Activated T-cell treated with anti-CD3 and anti-CD28 coated beads, Interleukin-2, amount 50 U/mL, for 4 hours (primary cell): ENCODE measurements around the gene CEP131. TPM values are rescaled to one million over a fixed set of nuclear protein-coding genes. Genes with fewer than 3 reads are reported as not detected.

Experiments used
- ATAC-seq, 2 donors: fragments of 200-7000 bp; cut with Tn5 transposase; one replicate each; pipeline ENCODE4 v1.10.0; 2021
- DNase-seq: peaks from one replicate; pipeline ENCODE4 v3.0.0-alpha.2; 2020
- H3K27me3 Mint-ChIP-seq: one replicate; pipeline ENCODE4 v1.8.0; 2021; ENCODE audit warnings: low read depth, mixed read lengths
- H3K36me3 Mint-ChIP-seq: one replicate; pipeline ENCODE4 v1.8.0; 2022; ENCODE audit warnings: mixed read lengths; ENCODE audit not compliant: insufficient read depth
- H3K4me1 Mint-ChIP-seq: one replicate; pipeline ENCODE4 v1.8.0; 2021; ENCODE audit warnings: low read depth, mixed read lengths
- H3K4me3 Mint-ChIP-seq: one replicate; pipeline ENCODE4 v1.8.0; 2021; ENCODE audit warnings: mild to moderate bottlenecking, moderate library complexity, mixed read lengths
- H3K9me3 Mint-ChIP-seq: one replicate; pipeline ENCODE4 v1.8.0; 2021; ENCODE audit warnings: mixed read lengths
- total RNA-seq, 3 donors: library from RNA; stranded (reverse); gene quantifications; one replicate each; pipeline ENCODE4 v1.2.1, GENCODE V29; 2021

The CEP131 gene
- total RNA-seq, 3 donors from 2014 or later: 12.3 to 12.8 (median 12.7) TPM

- ATAC-seq: no peak
- no peaks in the 10 kb centered on the region for H3K9me3 Mint-ChIP-seq
- no peaks in the 10 kb centered on the region for H3K27me3 Mint-ChIP-seq
- no peaks in the 10 kb centered on the region for H3K36me3 Mint-ChIP-seq
- no peak overlapping the region for H3K4me3 Mint-ChIP-seq
- no peak for DNase-seq
- H3K4me1 Mint-ChIP-seq: no peaks in the 10 kb centered on the region
Observed at GRCh38 chr17:81140018-81140417, 82.7 kb downstream of the CEP131 start.

Other genes with a start within 250 kb of the CEP131 start
- 10 to 100 TPM; 35.7 to 42.4 (median 42.1) TPM for gene CHMP6, start 231.1 kb downstream of the CEP131 start, total RNA-seq
- 1 to 10 TPM; 4.7 to 9.2 (median 7.4) TPM for gene BAIAP2, start 187.8 kb downstream of the CEP131 start, total RNA-seq
- not detected for gene PVALEF, start 57.5 kb downstream of the CEP131 start, total RNA-seq
- 1 to 10 TPM in 1 of 3 donors, under 1 TPM in 2; 0.46 to 3.8 (median 0.87) TPM for gene AATK, start 56.7 kb downstream of the CEP131 start, total RNA-seq
- gene TEPSIN, start 16.1 kb upstream of the CEP131 start, total RNA-seq: 10 to 100 TPM; 42.7 to 52.2 (median 47.4) TPM
- 100 to 1,000 TPM; 123 to 144 (median 143) TPM for gene NDUFAF8, start 16.4 kb upstream of the CEP131 start, total RNA-seq
- gene SLC38A10, start 72.3 kb upstream of the CEP131 start, total RNA-seq: 10 to 100 TPM; 45.7 to 58.6 (median 53.9) TPM
- gene BAHCC1, start 172.5 kb upstream of the CEP131 start, total RNA-seq: under 1 TPM; 0.08 to 0.19 (median 0.08) TPM